ENCODE measurements around the gene SMIM23. TPM values are rescaled to one million over a fixed set of nuclear protein-coding genes. Genes with fewer than 3 reads are reported as not detected.

Gene SMIM23
- polyA plus RNA-seq (ENCODE audit: insufficient read depth in 1 of 5, insufficient read length in 5 of 5, low replicate concordance in 1 of 5): not detected
- long read RNA-seq, donor 1: 0 reads
- long read RNA-seq, donor 2: 0 reads
- long read RNA-seq, donor 3: 0 reads
- long read RNA-seq, donor 4: 0 reads
- long read RNA-seq, donor 5: 0 reads
- long read RNA-seq, donor 6: 0 reads
- long read RNA-seq, donor 7: 0 reads
- long read RNA-seq, donor 8: 0 reads

DNA sequence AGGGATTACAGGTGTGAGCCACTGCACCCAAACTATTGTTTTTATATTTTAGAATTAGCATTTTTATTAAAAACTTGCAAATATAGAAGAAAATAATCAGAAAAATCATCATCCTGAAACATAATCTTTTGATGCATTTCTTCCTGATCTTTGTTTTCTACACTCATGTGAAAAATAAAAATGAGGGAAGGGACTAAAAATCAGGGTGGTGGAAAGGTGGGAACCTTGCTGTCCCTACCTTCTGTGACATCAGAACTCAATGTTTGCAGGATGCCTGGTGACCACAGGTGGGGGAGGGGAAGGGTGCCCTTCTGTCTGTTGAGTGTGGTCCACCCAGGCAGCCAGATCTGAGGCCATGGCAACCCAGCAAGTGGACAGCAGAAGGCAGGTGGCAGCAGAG, at the start of gene SMIM23:
Gene SMIM23, plus strand, starts transcription at position 301 of the 400 bp plus-strand sequence. Its CDS starts 55 bp downstream, at position 356.
- DNase-seq: no peak

GRCh38 chr5:171736976-171737891, 48.4 kb upstream of the SMIM23 start:
- DNase-seq: peak; percentile 81 to 84

- no peak for DNase-seq
Measured at GRCh38 chr5:171738501-171738900, 47.1 kb upstream of the SMIM23 start.

GRCh38 chr5:171739271-171739670, 46.3 kb upstream of the SMIM23 start:
- no peak for DNase-seq

- DNase-seq: no peak
Measured at GRCh38 chr5:171743436-171744076, 42.1 kb upstream of the SMIM23 start.

DNA sequence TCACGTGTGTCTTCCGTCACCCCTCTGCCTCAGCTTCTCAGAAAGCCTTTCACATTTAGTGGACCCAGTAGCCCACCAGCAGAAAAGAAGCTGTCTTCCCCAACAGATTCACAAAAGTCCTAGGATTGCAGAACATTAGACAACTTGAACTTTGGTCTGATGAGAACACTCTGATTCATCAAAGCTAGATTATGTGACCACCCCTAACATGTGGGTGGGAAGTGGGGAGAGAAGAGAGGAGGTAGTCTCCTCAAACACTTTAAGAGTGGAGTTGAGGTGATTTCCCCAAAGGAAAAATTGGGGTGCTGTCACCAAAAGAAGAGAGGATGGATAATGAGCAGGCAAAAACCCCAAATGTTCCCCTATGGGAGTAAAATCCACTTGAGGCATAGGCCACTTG, 41.4 kb upstream of the SMIM23 start:
- DNase-seq: no peak

GRCh38 chr5:171744882-171745281, 40.7 kb upstream of the SMIM23 start:
- DNase-seq: no peak

GRCh38 chr5:171745602-171746001, 40.0 kb upstream of the SMIM23 start:
- DNase-seq: no peak

- no peak for DNase-seq
Measured at GRCh38 chr5:171747061-171747859, 38.4 kb upstream of the SMIM23 start.

DNA sequence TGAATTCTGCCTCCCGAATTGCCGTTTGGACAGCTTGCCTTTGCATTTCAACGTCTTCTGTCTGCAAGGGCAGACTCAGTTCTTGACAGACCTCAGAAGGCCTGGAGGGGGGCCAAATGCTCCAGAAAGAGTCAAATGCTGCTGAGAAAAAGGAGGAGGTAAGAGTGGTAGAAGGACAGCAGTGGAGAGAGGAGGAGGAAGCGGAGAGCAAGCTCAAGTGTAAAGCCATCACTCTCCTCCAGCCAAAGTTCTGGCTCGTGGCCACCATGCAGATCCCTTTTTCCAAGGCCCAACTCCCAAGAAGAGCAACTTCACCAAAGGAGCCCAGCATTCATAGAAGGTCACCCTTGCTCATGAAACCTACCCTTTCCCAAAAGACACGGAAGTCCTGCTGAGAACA, 36.9 kb upstream of the SMIM23 start:
- DNase-seq: no peak

GRCh38 chr5:171749365-171749764, 36.3 kb upstream of the SMIM23 start:
- no peak for DNase-seq

DNA sequence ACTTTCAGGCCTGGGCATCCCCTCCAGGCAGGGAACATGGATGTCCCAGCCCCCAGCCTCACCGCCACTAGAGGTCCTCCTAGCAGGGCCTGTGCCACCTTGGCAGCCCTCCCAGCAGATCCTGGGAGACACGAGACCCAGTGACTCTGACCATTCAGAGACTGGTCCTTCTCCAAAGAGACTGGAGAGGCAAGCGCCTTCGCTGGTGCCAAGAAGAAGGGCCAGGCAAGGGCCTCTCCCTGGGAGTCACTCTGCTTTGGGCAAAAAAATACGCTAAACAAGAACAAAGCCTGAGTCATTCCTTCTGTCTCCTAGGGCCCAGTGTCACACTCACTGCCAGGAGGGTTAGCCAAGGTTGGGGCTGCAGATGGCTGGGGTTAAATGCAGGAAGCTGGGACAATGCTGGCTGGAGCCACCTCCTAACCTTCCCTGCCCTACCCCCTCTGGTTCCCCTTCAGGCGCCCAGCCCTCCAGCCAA, 35.3 kb upstream of the SMIM23 start:
- DNase-seq: no peak

DNA sequence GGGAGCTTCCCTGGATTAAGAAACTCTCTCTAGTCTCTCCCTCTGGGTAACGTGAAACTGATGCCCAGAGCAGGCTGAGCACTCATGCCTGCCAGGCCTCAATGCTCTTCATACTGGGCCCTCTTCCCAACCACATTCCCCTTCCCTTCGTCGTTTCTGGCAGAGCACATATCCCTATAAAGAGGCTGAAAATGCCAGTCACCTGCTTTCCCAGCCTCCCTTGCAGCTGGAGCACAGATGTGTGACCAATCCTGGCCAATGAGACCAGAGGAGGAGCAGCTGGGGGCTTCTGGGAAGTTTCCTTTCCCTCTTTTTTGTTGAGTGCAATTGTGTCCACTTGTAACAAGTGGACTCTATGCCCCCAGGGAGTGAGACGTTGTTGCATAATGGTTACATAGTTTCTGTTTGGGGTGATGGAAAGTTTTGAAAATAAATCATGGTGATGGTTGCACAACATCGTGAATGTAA, 30.2 kb upstream of the SMIM23 start:
- DNase-seq: no peak

GRCh38 chr5:171757853-171758535, 27.6 kb upstream of the SMIM23 start:
- no peak for DNase-seq

GRCh38 chr5:171759777-171760176, 25.8 kb upstream of the SMIM23 start:
- DNase-seq: no peak

DNA sequence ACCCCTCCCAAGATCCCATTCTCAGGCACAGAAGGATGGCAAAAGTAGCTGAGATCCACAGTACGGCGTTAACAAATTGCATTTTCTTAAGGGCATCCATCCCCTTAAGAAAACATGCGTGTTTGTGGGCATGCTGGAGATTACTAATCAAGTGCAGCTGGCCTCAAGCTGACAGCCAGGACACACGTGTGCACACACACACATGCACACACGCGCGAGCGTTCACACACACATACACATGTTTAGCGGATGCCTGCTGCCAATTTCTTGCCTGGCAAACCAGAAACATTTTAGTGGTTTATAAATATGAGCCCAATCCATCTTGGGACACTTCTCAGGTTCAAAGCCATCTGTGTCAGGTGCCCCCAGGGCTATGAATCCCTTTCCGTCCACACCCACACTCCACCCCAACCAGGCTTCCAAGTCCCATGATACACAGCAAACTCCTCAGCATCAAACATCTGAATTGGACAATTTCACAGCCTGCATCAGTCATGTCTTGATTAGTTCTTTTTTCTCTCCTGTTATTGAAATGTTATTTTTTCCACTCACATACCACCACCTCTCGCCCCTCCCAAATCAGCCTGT, 23.5 kb upstream of the SMIM23 start:
- no peak for DNase-seq

DNA sequence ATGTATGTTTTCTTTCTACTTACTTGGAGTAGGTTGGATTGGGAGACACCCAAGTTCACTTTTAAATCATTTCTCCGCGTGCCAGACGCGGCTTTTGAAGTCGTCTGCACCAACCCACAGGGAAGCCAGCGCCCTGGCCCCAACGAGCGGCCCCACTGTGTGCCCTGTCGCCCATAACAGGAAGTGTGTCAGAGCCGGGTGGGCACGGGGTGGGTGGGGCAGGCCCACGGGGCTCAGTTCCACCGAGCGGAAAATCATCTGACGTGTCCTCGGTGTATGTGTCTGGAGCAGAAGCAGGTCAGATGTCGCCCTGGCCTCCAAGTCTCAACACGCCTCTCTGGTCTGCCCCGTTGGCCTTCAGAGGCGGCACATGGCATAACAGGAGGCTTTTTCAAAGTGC, 22.7 kb upstream of the SMIM23 start:
- no peak for DNase-seq

GRCh38 chr5:171764265-171764664, 21.4 kb upstream of the SMIM23 start:
- DNase-seq: no peak

DNA sequence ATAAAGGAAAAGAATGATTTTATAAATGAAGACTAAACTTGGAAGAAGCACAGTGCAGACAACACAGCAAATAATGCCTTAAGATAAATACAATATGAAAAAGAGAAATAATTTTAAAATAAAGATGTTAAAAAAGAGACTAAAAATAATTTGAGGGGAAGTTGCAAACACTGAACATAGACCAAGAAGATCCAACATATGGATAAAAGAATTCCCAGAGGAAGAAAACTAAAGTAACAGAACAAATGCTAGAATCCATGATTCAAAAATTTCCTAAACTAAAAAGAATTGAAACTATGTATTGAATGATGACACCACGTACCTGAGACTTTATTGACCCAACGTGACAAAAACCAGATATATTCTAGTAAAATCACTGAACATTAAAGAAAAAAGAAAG, 18.7 kb upstream of the SMIM23 start:
- no peak for DNase-seq

GRCh38 chr5:171770153-171770552, 15.5 kb upstream of the SMIM23 start:
- DNase-seq: no peak

DNA sequence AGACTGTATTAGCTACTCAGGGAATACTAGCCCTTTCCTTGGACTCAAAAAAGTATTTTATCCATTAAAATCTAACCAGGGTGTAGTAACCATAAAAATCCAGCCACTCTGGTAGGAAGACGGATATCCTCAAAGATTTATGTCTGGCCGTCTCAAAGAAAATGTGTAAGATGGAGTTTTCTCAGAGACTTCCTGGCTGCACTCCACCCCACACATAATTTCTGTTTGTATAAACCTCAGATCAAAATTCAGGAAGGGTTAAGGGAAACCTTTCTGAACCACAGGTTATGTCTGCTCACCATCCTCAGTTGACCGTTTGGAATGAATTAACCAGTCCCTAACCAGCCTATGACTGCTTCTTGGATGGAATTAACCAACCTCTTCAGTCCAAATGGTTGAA, 13.8 kb upstream of the SMIM23 start:
- DNase-seq: no peak
